Neural progenitor cell (in vitro differentiated cells): ENCODE data around the gene GCSAM. TPM values are rescaled to one million over a fixed set of nuclear protein-coding genes. Genes with fewer than 3 reads are reported as not detected.

Experiments
- DNase-seq: peaks from one replicate; pipeline ENCODE4 v3.0.0-alpha.2; 2016; ENCODE audit warnings: low spot score
- H2AFZ ChIP-seq: fragments of 200-600 bp; sonication (generic); replicated peaks from 2 replicates; pipeline ENCODE4 v1.6.1; 2016; ENCODE audit warnings: antibody characterized with exemption
- H3F3A ChIP-seq: fragments of 200-600 bp; sonication (generic); 2 replicates; pipeline ENCODE4 v1.6.1; 2016; ENCODE audit warnings: antibody characterized with exemption, low read depth
- H3K27ac ChIP-seq: fragments of 200-600 bp; sonication (generic); 2 replicates; pipeline ENCODE4 v1.5.1; 2016; ENCODE audit warnings: mild to moderate bottlenecking
- H3K27me3 ChIP-seq: fragments of 200-600 bp; sonication (generic); 2 replicates; pipeline ENCODE4 v1.6.1; 2016; ENCODE audit warnings: mild to moderate bottlenecking, moderate library complexity
- H3K36me3 ChIP-seq: fragments of 200-600 bp; sonication (generic); 2 replicates; pipeline ENCODE4 v1.5.1; 2016
- H3K4me1 ChIP-seq: fragments of 200-600 bp; sonication (generic); 2 replicates; pipeline ENCODE4 v1.6.1; 2016; ENCODE audit warnings: mixed run types
- H3K4me2 ChIP-seq: fragments of 200-600 bp; sonication (generic); 2 replicates; pipeline ENCODE4 v1.6.1; 2016
- H3K4me3 ChIP-seq: fragments of 200-600 bp; sonication (generic); 2 replicates; pipeline ENCODE4 v1.5.1; 2016
- H3K79me2 ChIP-seq: fragments of 200-600 bp; sonication (generic); 2 replicates; pipeline ENCODE4 v1.6.1; 2016; ENCODE audit warnings: low read depth
- H3K9ac ChIP-seq: fragments of 200-600 bp; sonication (generic); 2 replicates; pipeline ENCODE4 v1.6.1; 2016
- H3K9me3 ChIP-seq: fragments of 200-600 bp; sonication (generic); 2 replicates; pipeline ENCODE4 v1.5.1; 2016; ENCODE audit warnings: low read depth
- H4K20me1 ChIP-seq: fragments of 200-600 bp; sonication (generic); 2 replicates; pipeline ENCODE4 v1.6.1; 2016; ENCODE audit warnings: low read depth
- H3K27ac Mint-ChIP-seq: 3 replicates; pipeline ENCODE4 v1.8.0; 2021; ENCODE audit warnings: mixed read lengths
- H3K27me3 Mint-ChIP-seq: 2 replicates; pipeline ENCODE4 v1.8.0; 2022; ENCODE audit warnings: low read depth, mild to moderate bottlenecking, inconsistent platforms, moderate library complexity, mixed read lengths; ENCODE audit not compliant: insufficient read depth
- H3K36me3 Mint-ChIP-seq: 3 replicates; pipeline ENCODE4 v1.8.0; 2021; ENCODE audit warnings: mixed read lengths
- H3K4me1 Mint-ChIP-seq: 3 replicates; pipeline ENCODE4 v1.8.0; 2021; ENCODE audit warnings: mixed read lengths
- H3K4me3 Mint-ChIP-seq: 3 replicates; pipeline ENCODE4 v1.8.0; 2021; ENCODE audit warnings: mild to moderate bottlenecking, moderate library complexity, mixed read lengths
- H3K9me3 Mint-ChIP-seq: 3 replicates; pipeline ENCODE4 v1.8.0; 2020; ENCODE audit warnings: mixed read lengths
- CTCF ChIP-seq: fragments of 200-600 bp; sonication (generic); IDR thresholded peaks from 2 replicates; pipeline ENCODE4 v1.5.1; 2017; ENCODE audit warnings: antibody characterized with exemption, mild to moderate bottlenecking
- EZH2 ChIP-seq: fragments of 200-600 bp; sonication (generic); IDR thresholded peaks from 2 replicates; pipeline ENCODE4 v1.6.1; 2017; ENCODE audit warnings: antibody characterized with exemption, mild to moderate bottlenecking, moderate library complexity
- EZH2phosphoT487 ChIP-seq: fragments of 200-600 bp; sonication (generic); IDR thresholded peaks from 2 replicates; pipeline ENCODE4 v1.6.1; 2017; ENCODE audit warnings: antibody characterized with exemption
- total RNA-seq: library from RNA; depleted of rRNA; stranded (reverse); fragments of >200 nt; gene quantifications from 2 replicates; pipeline ENCODE4 v1.2.3, GENCODE V29; 2015; ENCODE audit warnings: low replicate concordance

Gene GCSAM
- total RNA-seq, 1 donor from 2014 or later: not detected

GRCh38 chr3:112132088-112132487 lies 960 bp downstream of the GCSAM start:
- no peak overlapping the region for H3K9ac ChIP-seq
- H3K4me1 Mint-ChIP-seq: peaks cover 32% of the 10 kb centered on the region

GRCh38 chr3:112131111-112131510 lies 1.9 kb downstream of the GCSAM start:
- Histone ChIP-seq H2AFZ (no peak overlapping the region), H3K4me1 (peaks cover 40% of the 10 kb centered on the region), H3K36me3 (no peaks in the 10 kb centered on the region), H3K27me3 (no peaks in the 10 kb centered on the region), H4K20me1 (no peaks in the 10 kb centered on the region), H3K79me2 (no peaks in the 10 kb centered on the region), H3F3A (peaks cover 22% of the 10 kb centered on the region), H3K27ac (no peak overlapping the region), H3K9ac (no peak overlapping the region), H3K4me3 (no peak overlapping the region), H3K4me2 (no peak overlapping the region), H3K9me3 (no peaks in the 10 kb centered on the region)
- no peaks in the 10 kb centered on the region for H3K9me3 Mint-ChIP-seq
- H3K27me3 Mint-ChIP-seq: peaks cover 2% of the 10 kb centered on the region
- no peak for TF ChIP-seq CTCF
- no peak for TF ChIP-seq EZH2phosphoT487
- no peak for TF ChIP-seq EZH2
- peaks cover 33% of the 10 kb centered on the region for H3K4me1 Mint-ChIP-seq
- no peak overlapping the region for H3K27ac Mint-ChIP-seq
- no peak overlapping the region for H3K4me3 Mint-ChIP-seq
- DNase-seq: no peak
- H3K36me3 Mint-ChIP-seq: no peaks in the 10 kb centered on the region

More at GRCh38 chr3:112132088-112132487, 960 bp downstream of the GCSAM start:
- no peaks in the 10 kb centered on the region for H3K9me3 ChIP-seq
- H3K79me2 ChIP-seq: no peaks in the 10 kb centered on the region
- DNase-seq: no peak
- no peak overlapping the region for H3K4me3 ChIP-seq
- H3K27ac ChIP-seq: no peak overlapping the region
- no peaks in the 10 kb centered on the region for H4K20me1 ChIP-seq
- peaks cover 37% of the 10 kb centered on the region for H3K4me1 ChIP-seq
- peaks cover 20% of the 10 kb centered on the region for H3F3A ChIP-seq
- no peak overlapping the region for H2AFZ ChIP-seq
- H3K27me3 Mint-ChIP-seq: no peaks in the 10 kb centered on the region
- no peak overlapping the region for H3K4me2 ChIP-seq
- H3K36me3 ChIP-seq: no peaks in the 10 kb centered on the region
- no peak overlapping the region for H3K27ac Mint-ChIP-seq
- H3K27me3 ChIP-seq: no peaks in the 10 kb centered on the region
- H3K4me3 Mint-ChIP-seq: no peak overlapping the region
- no peaks in the 10 kb centered on the region for H3K9me3 Mint-ChIP-seq
- no peak for TF ChIP-seq EZH2
- no peak for TF ChIP-seq CTCF
- no peak for TF ChIP-seq EZH2phosphoT487
- no peaks in the 10 kb centered on the region for H3K36me3 Mint-ChIP-seq

- Mint-ChIP-seq H3K36me3 (no peaks in the 10 kb centered on the region), H3K27ac (no peak overlapping the region), H3K4me3 (no peak overlapping the region), H3K4me1 (peaks cover 33% of the 10 kb centered on the region), H3K9me3 (no peaks in the 10 kb centered on the region), H3K27me3 (peaks cover 2% of the 10 kb centered on the region)
- Histone ChIP-seq H2AFZ (no peak overlapping the region), H3K79me2 (no peaks in the 10 kb centered on the region), H3K4me1 (peaks cover 42% of the 10 kb centered on the region), H3K9ac (no peak overlapping the region), H3K27ac (no peak overlapping the region), H3K4me3 (no peak overlapping the region), H3K27me3 (no peaks in the 10 kb centered on the region), H3F3A (peaks cover 22% of the 10 kb centered on the region), H3K9me3 (no peaks in the 10 kb centered on the region), H4K20me1 (no peaks in the 10 kb centered on the region), H3K36me3 (no peaks in the 10 kb centered on the region), H3K4me2 (no peak overlapping the region)
- no peak for DNase-seq
- TF ChIP-seq CTCF: no peak
- TF ChIP-seq EZH2phosphoT487: no peak
- no peak for TF ChIP-seq EZH2
Measured at GRCh38 chr3:112130638-112130993, 2.4 kb downstream of the GCSAM start.
